ENCODE results near the gene ACOX3. TPM values are rescaled to one million over a fixed set of nuclear protein-coding genes. Genes with fewer than 3 reads are reported as not detected.

ACOX3 gene
- total RNA-seq, 1 donor from 2014 or later = 16.6 TPM

DNA sequence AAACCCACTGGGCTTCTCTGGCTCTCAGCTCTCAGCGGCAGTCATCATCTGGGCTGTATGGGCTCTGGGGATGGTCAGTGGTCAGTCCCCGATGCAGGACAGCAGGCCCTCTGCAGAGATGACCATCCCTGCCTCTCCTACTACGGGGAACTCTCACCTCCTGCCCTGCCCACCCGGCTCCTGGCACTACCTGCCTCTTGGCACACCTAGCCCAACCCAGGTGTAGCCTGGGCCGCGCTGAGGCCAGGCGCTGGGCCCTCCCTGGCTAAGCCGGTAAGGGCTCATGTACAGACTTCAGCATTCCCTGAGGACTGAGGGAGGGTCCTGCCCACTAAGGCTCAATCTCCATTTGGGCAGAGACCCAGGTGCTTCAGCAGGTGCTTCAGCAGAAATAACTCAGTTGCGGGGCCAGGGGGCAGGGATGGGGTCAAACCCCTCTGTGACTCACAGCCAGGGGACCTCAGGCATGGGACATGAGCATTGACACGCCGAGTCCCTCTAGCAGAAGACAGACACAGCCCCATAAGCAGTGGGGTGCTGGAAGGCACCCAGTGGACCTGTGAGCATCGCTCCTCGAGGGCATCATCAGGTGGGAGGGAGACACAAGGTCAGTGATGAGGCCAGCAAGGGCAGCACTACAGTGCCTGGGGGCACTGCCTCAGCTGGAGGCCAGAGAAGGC, 71.0 kb downstream of the ACOX3 start:
- TF ChIP-seq, protein P1, sequence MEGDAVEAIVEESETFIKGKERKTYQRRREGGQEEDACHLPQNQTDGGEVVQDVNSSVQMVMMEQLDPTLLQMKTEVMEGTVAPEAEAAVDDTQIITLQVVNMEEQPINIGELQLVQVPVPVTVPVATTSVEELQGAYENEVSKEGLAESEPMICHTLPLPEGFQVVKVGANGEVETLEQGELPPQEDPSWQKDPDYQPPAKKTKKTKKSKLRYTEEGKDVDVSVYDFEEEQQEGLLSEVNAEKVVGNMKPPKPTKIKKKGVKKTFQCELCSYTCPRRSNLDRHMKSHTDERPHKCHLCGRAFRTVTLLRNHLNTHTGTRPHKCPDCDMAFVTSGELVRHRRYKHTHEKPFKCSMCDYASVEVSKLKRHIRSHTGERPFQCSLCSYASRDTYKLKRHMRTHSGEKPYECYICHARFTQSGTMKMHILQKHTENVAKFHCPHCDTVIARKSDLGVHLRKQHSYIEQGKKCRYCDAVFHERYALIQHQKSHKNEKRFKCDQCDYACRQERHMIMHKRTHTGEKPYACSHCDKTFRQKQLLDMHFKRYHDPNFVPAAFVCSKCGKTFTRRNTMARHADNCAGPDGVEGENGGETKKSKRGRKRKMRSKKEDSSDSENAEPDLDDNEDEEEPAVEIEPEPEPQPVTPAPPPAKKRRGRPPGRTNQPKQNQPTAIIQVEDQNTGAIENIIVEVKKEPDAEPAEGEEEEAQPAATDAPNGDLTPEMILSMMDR (conservative IDR thresholded peaks at IDR 0.05) = no peak
- no peaks in the 10 kb centered on the region for H3K4me1 Mint-ChIP-seq
- no peak for DNase-seq (ENCODE audit: low read depth, low spot score)
- H3K9me3 Mint-ChIP-seq = no peaks in the 10 kb centered on the region
- no peaks in the 10 kb centered on the region for H3K36me3 Mint-ChIP-seq (ENCODE audit: low read depth)
- no peak overlapping the region for H3K27ac Mint-ChIP-seq (ENCODE audit: unreplicated experiment)
- no peak overlapping the region for H3K4me3 Mint-ChIP-seq
- no peaks in the 10 kb centered on the region for H3K27me3 Mint-ChIP-seq (ENCODE audit: low read depth)

DNA sequence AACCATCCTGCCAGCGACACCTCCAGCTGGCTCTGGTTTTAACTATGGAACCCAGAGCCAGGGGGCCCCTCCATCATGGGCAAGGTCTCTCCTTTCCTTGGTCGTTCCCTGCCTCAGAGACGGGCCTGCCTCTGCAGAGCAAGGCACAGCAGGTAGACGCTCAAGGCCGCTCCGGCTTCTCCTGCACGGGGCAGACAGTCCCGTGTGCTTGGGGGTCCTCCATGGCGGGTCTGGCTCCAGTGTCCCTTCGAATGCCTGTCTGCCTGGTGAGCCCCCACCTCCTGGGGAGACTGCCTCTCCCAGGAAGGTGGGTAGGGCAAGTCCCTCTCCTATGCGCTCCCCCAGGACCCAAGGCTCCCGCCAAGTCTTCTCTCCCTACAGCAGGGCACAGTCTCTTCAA, 71.5 kb downstream of the ACOX3 start:
- TF ChIP-seq, protein P1 (conservative IDR thresholded peaks at IDR 0.05) = no peak
- no peak for DNase-seq (ENCODE audit: low read depth, low spot score)
- Mint-ChIP-seq H3K27ac (ENCODE audit: unreplicated experiment) (no peak overlapping the region), H3K4me1 (no peaks in the 10 kb centered on the region), H3K9me3 (no peaks in the 10 kb centered on the region), H3K27me3 (ENCODE audit: low read depth) (no peaks in the 10 kb centered on the region), H3K4me3 (no peak overlapping the region), H3K36me3 (ENCODE audit: low read depth) (no peaks in the 10 kb centered on the region)

DNA sequence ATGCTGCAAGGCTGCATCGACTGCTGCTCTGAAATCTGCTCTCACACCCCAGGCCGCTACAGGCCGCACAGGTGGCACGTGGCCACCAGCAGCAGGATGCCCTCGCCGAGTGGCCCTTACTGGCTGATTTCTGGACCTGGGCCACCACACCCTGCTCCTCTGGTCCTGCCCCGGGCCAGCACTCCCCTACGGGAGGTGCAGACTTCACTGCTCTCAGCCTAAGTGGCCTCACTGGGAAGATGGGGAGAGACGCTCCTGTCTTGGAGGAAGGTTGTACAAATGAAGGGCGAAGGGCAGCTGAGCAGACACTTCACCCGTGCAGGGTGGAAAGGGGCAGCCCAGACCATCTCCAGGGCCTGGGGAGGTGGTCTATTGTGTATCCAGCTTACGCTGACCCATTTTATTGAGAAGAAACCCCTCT, 72.5 kb downstream of the ACOX3 start:
- H3K4me3 Mint-ChIP-seq = no peak overlapping the region
- TF ChIP-seq, protein P1 (conservative IDR thresholded peaks at IDR 0.05) = no peak
- DNase-seq (ENCODE audit: low read depth, low spot score) = no peak
- H3K36me3 Mint-ChIP-seq (ENCODE audit: low read depth) = peaks cover 2% of the 10 kb centered on the region
- no peak overlapping the region for H3K27ac Mint-ChIP-seq (ENCODE audit: unreplicated experiment)
- no peaks in the 10 kb centered on the region for H3K4me1 Mint-ChIP-seq
- H3K27me3 Mint-ChIP-seq (ENCODE audit: low read depth) = no peaks in the 10 kb centered on the region
- H3K9me3 Mint-ChIP-seq = peaks cover 2% of the 10 kb centered on the region

DNA sequence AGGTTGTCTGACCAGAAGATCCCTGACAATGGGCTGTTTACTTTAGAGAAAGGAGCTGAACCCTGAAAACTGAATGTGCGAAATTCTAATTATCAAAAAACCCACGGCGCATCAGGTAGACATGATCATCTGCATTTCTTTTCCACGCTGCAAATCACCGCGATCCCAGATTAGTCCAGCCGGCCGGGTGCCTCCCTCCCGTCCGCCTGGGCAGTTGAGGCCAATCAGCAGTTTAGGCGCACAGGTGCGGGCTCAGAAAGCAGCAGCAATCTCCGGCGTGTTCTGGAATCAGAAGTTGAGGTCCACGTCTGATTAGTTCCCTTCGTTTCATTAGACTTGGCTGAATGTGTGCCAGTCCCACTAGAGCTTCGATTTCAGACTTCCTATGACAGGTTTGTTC, 73.9 kb downstream of the ACOX3 start:
- Mint-ChIP-seq H3K27ac (ENCODE audit: unreplicated experiment) (no peak overlapping the region), H3K36me3 (ENCODE audit: low read depth) (peaks cover 2% of the 10 kb centered on the region), H3K4me3 (no peak overlapping the region), H3K4me1 (no peaks in the 10 kb centered on the region), H3K9me3 (peaks cover 2% of the 10 kb centered on the region), H3K27me3 (ENCODE audit: low read depth) (no peaks in the 10 kb centered on the region)
- no peak for DNase-seq (ENCODE audit: low read depth, low spot score)
- TF ChIP-seq, protein P1 (conservative IDR thresholded peaks at IDR 0.05) = no peak

DNA sequence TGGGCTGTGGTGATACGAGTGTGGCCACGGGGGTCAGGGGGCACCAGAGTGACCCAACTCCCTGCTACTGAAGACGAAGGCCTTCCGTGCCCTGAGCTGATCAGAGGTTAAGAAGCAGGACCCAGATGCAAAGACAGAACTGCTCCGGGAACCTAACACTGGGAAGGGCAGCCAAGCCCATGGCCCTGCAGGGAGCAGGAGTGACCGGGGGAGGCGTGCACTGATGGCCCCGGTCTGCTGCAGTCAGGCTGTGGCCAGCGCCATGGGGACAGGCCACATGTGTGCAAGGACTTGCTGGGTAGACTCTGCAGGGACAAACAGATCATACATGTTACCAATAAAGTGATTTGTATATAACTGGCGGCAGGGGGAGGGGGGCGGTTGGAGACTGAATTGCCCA, 74.6 kb downstream of the ACOX3 start:
- H3K36me3 Mint-ChIP-seq (ENCODE audit: low read depth) = peaks cover 2% of the 10 kb centered on the region
- DNase-seq (ENCODE audit: low read depth, low spot score) = no peak
- H3K4me1 Mint-ChIP-seq = no peaks in the 10 kb centered on the region
- peaks cover 2% of the 10 kb centered on the region for H3K9me3 Mint-ChIP-seq
- no peak overlapping the region for H3K27ac Mint-ChIP-seq (ENCODE audit: unreplicated experiment)
- TF ChIP-seq, protein P1 (conservative IDR thresholded peaks at IDR 0.05) = no peak
- no peak overlapping the region for H3K4me3 Mint-ChIP-seq
- no peaks in the 10 kb centered on the region for H3K27me3 Mint-ChIP-seq (ENCODE audit: low read depth)

Measured in neural crest cell (in vitro differentiated cells).